A549 (cell line): ENCODE results near the gene LMTK2.

Experiments
- CEBPB ChIP-seq, 2 experiments: fragments of >200 bp in 1 of 2; sonication (Bioruptor Twin) in 1 of 2; formaldehyde crosslinking in 1 of 2; IDR thresholded peaks; 2 replicates each; pipeline ENCODE4 v1.6.1; 2012 to 2016
- EHMT2 ChIP-seq: fragments of 200-600 bp; sonication (generic); IDR thresholded peaks from 2 replicates; pipeline ENCODE4 v1.6.1; 2016; ENCODE audit warnings: antibody characterized with exemption, low read depth, mild to moderate bottlenecking, moderate library complexity
- EP300 ChIP-seq, 2 experiments: fragments of >200 bp; sonication (Bioruptor Twin); formaldehyde crosslinking; IDR thresholded peaks; 2 replicates in 1 of 2; 3 replicates in 1 of 2; pipeline ENCODE4 v1.6.1; 2016 to 2017
- ESRRA ChIP-seq: fragments of 150-350 bp; IDR thresholded peaks from 2 replicates; pipeline ENCODE4 v1.6.1; 2014; ENCODE audit warnings: mild to moderate bottlenecking, low read length, borderline replicate concordance
- HOXA7 ChIP-seq: fragments of 250-450 bp; sonication (Bioruptor Pico); IDR thresholded peaks from 2 replicates; pipeline ENCODE4 v1.5.0; 2020; ENCODE audit warnings: mild to moderate bottlenecking, moderate library complexity
- JUN ChIP-seq, 2 experiments: fragments of >200 bp; sonication (Bioruptor Twin); formaldehyde crosslinking; IDR thresholded peaks; 2 replicates in 1 of 2; 3 replicates in 1 of 2; pipeline ENCODE4 v1.6.1; 2016 to 2017
- NPAS2 ChIP-seq: fragments of 250-450 bp; sonication (Bioruptor Pico); IDR thresholded peaks from 2 replicates; pipeline ENCODE4 v1.8.0; 2022; ENCODE audit warnings: mild to moderate bottlenecking, moderate library complexity, borderline replicate concordance
- POLR2A ChIP-seq: IDR thresholded peaks from 2 replicates; pipeline ENCODE4 v1.6.1; 2012; ENCODE audit warnings: mild to moderate bottlenecking, low read length
- POLR2AphosphoS2 ChIP-seq: conservative IDR thresholded peaks from 2 replicates; pipeline ENCODE4 v1.6.1; 2012; ENCODE audit warnings: low read length, improper control_type of control experiment, inconsistent platforms
- RAD21 ChIP-seq, 2 experiments: fragments of >200 bp in 1 of 2; sonication (Bioruptor Twin) in 1 of 2; formaldehyde crosslinking in 1 of 2; IDR thresholded peaks in 1 of 2; conservative IDR thresholded peaks in 1 of 2; 2 replicates in 1 of 2; 3 replicates in 1 of 2; pipeline ENCODE4 v1.6.1; 2012 to 2018; ENCODE audit warnings: inconsistent platforms in 1 of 2
- REST ChIP-seq: fragments of 200-600 bp; sonication (generic); IDR thresholded peaks from 2 replicates; pipeline ENCODE4 v1.6.1; 2016; ENCODE audit warnings: antibody characterized with exemption, mild to moderate bottlenecking, moderate library complexity
- SMC3 ChIP-seq: fragments of >200 bp; sonication (Bioruptor Twin); formaldehyde crosslinking; IDR thresholded peaks from 3 replicates; pipeline ENCODE4 v1.6.1; 2018; ENCODE audit warnings: inconsistent platforms
- USF2 ChIP-seq: fragments of 450-650 bp; IDR thresholded peaks from 2 replicates; pipeline ENCODE4 v1.6.1; 2014; ENCODE audit warnings: antibody characterized with exemption
- TF ChIP-seq, protein P1 (sequence below): fragments of >200 bp; sonication (Bioruptor Twin); formaldehyde crosslinking; IDR thresholded peaks from 3 replicates; pipeline ENCODE4 v1.5.1; 2016

- TF ChIP-seq RAD21 (conservative IDR thresholded peaks at IDR 0.05 in 1 of 2, IDR thresholded peaks at IDR 0.05 in 1 of 2): no peak
- TF ChIP-seq, protein P1, sequence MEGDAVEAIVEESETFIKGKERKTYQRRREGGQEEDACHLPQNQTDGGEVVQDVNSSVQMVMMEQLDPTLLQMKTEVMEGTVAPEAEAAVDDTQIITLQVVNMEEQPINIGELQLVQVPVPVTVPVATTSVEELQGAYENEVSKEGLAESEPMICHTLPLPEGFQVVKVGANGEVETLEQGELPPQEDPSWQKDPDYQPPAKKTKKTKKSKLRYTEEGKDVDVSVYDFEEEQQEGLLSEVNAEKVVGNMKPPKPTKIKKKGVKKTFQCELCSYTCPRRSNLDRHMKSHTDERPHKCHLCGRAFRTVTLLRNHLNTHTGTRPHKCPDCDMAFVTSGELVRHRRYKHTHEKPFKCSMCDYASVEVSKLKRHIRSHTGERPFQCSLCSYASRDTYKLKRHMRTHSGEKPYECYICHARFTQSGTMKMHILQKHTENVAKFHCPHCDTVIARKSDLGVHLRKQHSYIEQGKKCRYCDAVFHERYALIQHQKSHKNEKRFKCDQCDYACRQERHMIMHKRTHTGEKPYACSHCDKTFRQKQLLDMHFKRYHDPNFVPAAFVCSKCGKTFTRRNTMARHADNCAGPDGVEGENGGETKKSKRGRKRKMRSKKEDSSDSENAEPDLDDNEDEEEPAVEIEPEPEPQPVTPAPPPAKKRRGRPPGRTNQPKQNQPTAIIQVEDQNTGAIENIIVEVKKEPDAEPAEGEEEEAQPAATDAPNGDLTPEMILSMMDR: no peak
- TF ChIP-seq SMC3: no peak
- TF ChIP-seq JUN (IDR thresholded peaks at IDR 0.05): no peak
- TF ChIP-seq USF2: no peak
- TF ChIP-seq HOXA7 (CRISPR knock-in tag): no peak
- TF ChIP-seq POLR2AphosphoS2: no peak
- no peak for TF ChIP-seq REST
- no peak for TF ChIP-seq EHMT2
- TF ChIP-seq POLR2A: no peak
- TF ChIP-seq NPAS2: no peak
- no peak for TF ChIP-seq ESRRA
- no peak for TF ChIP-seq EP300 (IDR thresholded peaks at IDR 0.05)
- TF ChIP-seq CEBPB (IDR thresholded peaks at IDR 0.05): no peak
Measured at GRCh38 chr7:98078197-98078870, 28.3 kb upstream of the LMTK2 start.
